ENCODE results near the gene CYP24A1. TPM values are rescaled to one million over a fixed set of nuclear protein-coding genes. Genes with fewer than 3 reads are reported as not detected.

Gene CYP24A1
- total and polyA plus RNA-seq, 2 of the 8 experiments (the other 6 are each of a cell fraction or from before 2014, with no cell fraction given): not detected

DNA sequence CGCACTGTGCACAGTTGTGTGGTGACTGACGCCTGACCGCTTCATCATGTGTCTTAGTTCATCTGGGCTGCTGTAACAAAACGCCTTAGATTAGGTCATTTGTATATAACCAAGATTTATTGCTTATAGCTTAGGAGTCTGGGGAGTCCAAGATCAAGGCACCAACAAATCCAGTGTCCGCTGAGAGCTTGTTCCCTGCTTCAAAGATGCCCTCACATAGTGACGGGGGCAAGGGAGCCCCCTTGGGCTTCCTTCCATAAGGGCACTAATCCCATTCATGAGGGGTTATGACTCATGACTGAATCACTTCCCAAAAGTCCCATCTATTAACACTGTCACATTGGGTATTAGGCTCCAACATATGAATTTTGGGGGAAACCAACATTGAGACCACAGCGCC, 34.6 kb downstream of the CYP24A1 start (continued):
- no peak for TF ChIP-seq RBBP5 (IDR thresholded peaks at IDR 0.05; ENCODE audit: borderline replicate concordance, low read depth, low read length)
- TF ChIP-seq PHF8 (conservative IDR thresholded peaks at IDR 0.05; ENCODE audit: low read depth, low read length): no peak
- TF ChIP-seq TAF7 (optimal IDR thresholded peaks at IDR 0.05; ENCODE audit: borderline replicate concordance, low read depth, low read length): no peak
- TF ChIP-seq MAFK (IDR thresholded peaks at IDR 0.05; ENCODE audit: low read depth, low read length): no peak
- no peak for TF ChIP-seq CBX5 (IDR thresholded peaks at IDR 0.05; ENCODE audit: low read depth, low read length)
- TF ChIP-seq YY1 (IDR thresholded peaks at IDR 0.05; ENCODE audit: low read depth, low read length): no peak
